Glomerular visceral epithelial cell (primary cell): Measurements from ENCODE around the gene BDP1.
"Not testable (repeated sequence)": the region's sequence is repeated elsewhere in the genome, so short reads cannot be mapped to it uniquely, and the experiment has no call there.

Source experiments
- DNase-seq: peaks from one replicate; pipeline ENCODE4 v3.0.0-alpha.2; 2016; ENCODE audit errors: extremely low spot score

The BDP1 gene

DNA sequence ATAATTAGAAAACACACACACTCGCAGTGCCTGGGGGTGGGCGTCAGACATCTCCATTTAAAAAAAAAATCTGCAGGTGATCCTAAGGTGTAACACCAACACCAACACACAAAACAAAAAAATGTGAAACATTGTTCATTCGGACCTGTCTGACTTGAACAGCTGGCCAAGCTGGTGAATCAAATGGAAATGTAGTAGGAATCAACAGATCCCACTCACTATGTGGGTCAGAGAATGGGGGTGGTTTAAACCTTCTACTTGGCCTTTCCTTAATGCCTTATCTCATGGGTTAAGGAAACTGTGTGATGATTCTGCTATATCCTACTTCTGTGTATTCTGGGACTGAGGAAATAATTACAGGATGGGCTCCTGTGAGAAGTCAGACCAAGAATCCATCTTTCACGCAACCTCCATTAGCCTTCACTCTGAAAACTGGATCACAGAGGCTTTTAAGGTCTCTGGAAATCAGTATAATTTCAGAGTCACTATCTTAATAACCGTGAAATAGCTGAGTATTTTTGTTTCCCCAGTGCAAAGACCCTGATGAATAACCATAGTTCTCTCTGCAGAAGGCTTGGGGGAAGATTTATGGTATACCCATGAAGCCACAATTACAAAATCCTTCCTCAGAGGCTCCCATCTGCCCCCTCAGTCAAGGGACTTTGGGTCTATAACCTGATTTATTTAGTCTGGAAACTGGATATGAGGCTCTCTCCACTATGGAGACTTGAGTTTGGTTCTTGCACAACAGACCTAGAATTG, 114.5 kb downstream of the BDP1 start:
- DNase-seq = no peak

DNA sequence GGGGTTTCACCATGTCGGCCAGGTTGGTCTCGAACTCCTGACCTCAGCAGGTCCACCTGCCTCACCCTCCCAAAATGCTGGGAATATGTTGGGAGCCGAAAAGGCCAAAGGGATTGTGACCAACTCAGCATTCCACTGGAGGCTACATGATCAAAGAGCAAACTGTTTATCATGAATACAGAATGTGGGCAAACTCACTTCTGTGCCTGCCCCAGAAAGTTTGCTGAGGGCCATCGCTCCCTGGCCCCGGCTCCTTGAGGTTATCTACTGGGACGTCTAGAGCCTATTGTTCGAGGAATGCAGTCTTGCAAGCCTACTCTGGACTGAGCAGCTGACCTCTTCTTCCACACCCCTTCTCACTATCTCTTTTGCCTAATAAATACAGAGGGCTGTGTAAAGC, 116.4 kb downstream of the BDP1 start:
- DNase-seq = not testable (repeated sequence)

DNA sequence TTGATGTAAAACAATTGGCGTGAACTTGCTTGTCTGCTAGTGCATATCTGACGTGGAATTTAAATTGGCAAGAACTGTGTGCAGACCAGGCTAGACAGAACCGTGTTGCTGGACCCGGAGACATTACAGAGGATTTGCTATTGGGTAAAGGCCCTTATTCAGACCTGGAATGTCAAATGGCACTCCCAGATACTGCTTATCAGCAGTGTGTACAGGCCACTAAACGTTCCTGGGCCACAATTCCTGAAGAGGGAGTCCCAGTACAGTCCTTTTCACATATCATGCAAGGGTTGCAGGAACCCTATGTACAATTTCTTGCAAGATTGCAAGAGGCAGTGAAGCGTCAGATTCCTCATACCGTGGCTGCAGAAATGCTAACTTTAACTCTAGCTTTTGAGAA, 118.1 kb downstream of the BDP1 start:
- DNase-seq = peak; percentile 12

DNA sequence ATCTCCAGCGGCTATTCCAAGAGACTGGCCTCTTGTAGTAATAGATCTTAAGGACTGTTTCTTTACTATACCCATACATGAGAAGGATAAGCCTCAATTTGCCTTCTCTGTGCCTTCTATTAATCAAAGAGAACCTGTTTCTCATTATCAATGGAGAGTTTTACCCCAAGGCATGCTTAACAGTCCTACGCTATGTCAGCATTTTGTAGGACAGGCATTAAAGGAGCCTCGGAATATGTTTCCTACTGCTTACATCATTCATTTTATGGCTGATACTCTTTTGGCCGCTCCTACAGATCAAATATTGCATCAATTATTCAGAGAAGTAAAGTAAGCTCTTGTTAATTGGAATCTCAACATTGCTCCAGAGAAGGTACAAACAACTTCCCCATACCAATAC, 120.1 kb downstream of the BDP1 start:
- DNase-seq = not testable (repeated sequence)

DNA sequence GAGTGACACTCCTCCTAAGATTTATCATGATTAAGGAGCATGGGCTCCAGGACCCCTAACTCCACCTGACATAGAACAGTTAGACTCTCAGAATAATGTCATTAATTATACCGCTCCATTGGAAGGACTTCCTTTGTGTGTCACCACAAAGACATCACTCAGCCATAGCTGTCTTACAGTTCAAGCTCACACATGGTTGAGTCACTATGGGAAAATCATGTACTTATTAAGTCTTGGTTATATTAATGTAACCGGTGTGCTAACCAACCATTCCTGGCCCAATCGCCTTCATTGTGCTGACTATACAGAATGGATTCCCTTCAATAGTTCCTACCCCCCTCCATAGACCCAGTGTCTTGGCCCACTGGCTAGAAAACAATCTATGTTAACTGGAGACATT, 120.8 kb downstream of the BDP1 start:
- DNase-seq = peak; percentile 60

DNA sequence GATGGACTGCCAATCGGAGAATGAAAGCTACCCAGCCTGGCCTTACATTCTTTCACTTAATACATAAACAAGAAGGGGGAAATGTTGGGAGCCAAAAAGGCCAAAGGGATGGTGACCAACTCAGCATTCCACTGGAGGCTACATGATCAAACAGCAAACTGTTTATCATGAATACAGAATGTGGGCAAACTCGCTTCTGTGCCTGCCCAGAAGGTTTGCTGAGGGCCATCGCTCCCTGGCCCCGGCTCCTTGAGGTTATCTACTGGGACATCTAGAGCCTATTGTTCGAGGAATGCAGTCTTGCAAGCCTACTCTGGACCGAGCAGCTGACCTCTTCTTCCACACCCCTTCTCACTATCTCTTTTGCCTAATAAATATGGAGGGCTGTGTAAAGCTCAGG, 122.4 kb downstream of the BDP1 start:
- not testable (repeated sequence) for DNase-seq

DNA sequence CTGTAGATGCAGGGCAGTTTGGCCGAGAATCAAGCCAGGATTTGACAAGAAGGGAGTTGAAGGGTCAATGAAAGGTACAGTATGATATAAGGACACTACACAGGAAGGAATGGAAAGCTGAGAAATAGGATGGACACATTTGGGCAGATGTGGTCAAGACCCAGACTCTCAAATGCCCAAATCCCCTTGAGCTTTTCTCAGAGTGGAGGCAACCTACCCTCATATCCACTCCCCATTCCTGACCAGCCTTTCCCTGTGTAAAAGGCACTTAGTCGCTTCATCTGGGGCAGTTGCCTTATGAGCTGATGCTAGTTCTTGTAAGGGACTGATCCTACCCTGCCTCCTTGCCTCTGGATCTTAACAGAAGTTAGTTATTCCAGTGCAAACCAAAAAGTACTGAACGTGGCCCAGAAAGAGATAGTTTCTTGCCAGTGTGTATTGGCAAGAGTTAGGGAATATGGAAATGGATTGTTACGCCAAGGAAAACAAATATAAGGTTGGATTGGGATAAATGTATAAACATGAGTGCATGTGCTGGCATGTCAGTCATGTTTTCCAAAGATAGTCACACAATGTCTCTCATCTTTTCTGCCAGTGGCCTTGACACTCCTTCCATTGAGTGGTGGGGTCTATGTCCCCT, 127.6 kb downstream of the BDP1 start:
- DNase-seq = no peak

DNA sequence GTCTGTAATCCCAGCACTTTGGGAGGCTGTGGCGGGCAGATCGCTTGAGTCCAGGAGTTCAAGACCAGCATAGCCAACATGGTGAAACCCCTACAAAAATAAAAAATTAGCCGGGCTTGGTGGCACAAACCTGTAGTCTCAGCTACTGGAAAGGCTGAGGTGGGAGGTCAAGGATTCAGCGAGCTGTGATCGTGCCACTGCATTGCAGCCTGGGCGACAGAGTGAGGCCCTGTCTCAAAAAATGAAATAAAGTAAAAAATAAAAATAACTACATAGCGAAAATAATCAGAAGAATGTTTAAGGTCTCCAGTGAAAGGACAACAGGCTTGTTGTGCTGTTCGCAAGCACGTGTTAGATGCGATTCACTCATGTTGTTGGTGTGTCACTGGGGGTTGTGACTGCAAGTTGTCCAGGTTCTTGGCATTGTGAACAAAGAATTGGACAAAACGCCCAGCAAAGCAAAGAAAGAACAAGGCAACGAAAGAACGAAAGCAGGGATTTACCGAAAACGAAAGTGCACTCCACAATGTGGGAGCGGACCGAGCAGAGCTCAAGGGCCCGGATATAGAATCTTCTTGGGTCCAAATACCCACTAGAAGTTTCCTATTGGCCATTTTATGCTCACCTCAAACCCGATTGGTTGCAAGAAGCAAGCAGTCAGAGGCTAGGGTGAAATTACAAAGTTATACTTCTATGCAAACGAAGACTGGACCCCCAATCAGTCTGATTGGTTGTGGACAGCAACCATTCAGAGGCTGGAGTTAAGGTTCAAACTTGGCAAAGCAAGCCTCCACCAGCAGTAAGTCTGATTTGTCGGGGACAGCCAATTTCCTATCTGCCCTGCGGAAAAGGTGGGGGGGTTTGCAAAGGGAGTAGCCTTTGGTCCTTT, 130.8 kb downstream of the BDP1 start:
- DNase-seq = no peak

DNA sequence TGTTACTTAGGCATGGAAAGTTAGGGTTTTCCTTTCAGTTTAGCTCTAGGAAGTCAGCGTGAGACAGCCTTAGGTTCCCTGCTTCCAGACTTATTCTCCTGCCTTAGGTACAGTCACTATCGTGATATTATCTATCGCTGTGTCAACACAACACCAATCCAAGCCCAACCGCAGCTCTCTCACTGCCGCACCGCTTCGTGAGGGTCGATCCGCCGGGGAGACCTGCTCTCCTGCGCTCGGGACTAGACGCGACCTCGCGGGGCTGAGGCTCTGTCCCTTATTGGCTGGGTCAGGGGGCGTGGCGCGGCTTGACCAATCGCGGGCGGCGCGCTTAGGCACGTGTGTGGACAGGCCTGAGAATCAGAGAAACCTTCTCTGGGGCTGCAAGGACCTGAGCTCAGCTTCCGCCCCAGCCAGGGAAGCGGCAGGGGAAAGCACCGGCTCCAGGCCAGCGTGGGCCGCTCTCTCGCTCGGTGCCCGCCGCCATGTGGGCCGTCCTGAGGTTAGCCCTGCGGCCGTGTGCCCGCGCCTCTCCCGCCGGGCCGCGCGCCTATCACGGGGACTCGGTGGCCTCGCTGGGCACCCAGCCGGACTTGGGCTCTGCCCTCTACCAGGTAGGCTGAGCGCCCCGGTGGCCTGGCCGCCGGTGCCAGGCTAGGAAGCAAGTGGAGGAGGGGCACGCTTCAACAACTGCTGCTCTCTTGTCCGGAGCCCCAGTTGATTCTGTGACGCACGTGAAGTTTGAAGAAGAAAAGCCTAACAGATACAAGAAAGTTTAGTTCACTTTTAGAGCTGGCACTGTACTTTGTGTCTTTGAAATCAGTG, 131.7 kb downstream of the BDP1 start, which contains the start of gene MCCC2:
Gene MCCC2, plus strand, starts transcription at position 400 of the 825 bp plus-strand sequence. Its CDS starts 86 bp downstream, at position 486.
- DNase-seq = peak; percentile 98

DNA sequence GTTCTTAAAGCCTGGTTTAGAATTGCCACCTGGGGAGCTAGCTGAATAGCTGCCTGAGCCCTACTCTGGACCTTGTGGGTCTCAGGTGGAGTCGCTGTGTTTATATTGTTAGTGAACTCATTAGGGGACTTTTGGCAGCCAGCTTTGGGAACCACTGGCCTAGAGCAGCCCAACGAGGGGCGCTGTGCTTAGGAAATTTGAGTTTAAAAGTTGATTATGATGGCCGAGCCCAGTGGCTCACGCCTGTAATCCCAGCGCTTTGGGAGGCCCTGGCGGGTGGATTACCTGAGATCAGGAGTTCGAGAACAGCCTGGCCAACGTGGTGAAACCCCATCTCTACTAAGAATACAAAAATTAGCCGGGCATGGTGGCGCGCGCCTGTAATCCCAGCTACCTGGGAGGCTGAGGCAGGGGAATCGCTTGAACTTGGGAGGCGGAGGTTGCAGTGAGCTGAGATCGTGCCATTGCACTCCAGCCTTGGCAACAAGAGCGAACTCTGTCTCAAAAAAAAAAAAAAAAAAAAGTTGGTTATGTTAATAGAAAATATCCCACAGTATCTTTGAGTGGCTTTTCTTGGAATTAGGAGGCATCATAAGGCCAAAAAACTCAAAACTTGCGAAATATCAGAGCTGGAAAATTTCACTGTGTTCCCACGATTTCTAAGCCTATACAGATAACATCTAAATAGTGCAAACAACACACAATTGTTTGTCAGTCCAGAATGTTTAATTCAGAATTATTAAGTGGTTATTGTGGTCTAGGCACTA, 132.5 kb downstream of the BDP1 start:
- DNase-seq = no peak

DNA sequence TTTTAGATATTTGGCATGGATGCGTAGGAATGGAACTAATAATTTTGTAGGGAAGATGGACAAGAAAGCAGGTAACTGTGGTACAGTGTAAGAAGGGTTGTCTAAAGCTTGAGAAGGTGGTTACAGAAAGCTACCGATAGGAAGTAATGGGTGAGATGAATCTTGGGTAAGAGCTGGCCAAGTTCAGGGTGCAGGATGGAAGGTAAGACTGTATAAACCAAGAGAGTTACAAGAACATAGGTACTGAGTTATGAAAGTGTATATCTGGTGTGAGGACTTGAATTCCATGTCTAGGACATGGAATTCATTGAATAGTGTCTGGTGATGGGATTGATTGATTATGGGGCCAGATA, 133.1 kb downstream of the BDP1 start:
- no peak for DNase-seq

DNA sequence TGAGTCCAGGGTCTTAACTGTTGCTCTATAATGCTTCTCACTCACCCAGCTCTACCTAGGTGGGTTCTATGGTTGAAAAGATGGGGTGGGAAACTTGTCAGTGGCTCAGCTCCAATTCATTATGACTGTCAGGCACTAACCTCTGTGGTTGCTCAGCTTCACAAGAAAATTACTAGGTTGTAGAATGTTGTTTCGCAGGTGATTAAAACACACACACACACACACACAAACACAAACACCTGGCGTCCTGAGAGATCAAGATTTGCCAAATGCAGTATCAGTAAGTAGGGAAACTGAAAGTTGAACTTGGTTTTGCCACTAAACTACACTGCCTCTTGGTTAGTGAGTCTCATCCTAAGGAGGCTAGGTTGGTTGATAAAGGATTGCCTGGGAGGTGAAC, 134.5 kb downstream of the BDP1 start:
- no peak for DNase-seq

DNA sequence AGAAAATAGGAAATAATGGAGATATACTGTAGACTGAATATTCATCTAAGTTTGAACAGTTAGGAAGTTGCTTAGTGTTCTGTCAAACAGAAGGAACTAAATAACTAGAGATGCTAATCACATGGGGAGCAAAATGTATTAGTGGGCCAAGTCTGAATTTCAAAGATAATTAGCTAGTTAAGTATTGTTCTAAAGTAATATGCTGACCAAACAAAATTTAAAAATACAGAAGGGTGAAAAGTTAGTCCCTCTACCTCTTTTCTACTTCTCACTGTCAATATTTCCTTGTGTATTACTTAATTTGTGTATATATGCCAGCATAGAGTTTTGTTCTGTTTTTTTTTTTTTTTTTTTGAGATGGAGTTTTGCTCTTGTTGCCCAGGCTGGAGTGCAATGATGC, 135.6 kb downstream of the BDP1 start:
- DNase-seq = no peak

DNA sequence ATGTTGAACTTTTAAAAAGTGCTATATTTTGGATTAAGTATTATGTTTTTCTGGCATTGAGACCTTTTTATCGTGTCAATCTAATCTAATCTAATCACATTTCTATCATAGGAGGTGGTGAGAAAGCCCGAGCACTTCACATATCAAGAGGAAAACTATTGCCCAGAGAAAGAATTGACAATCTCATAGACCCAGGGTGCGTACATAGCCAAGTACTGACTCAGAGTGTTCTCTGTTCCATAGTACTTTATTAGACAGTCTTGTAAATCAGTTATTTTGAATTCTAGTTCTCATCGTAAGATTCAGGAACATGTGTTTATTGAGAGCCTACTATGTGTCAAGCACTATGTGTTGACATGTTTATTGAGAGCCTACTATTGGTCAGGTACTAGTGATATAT, 140.7 kb downstream of the BDP1 start:
- no peak for DNase-seq

DNA sequence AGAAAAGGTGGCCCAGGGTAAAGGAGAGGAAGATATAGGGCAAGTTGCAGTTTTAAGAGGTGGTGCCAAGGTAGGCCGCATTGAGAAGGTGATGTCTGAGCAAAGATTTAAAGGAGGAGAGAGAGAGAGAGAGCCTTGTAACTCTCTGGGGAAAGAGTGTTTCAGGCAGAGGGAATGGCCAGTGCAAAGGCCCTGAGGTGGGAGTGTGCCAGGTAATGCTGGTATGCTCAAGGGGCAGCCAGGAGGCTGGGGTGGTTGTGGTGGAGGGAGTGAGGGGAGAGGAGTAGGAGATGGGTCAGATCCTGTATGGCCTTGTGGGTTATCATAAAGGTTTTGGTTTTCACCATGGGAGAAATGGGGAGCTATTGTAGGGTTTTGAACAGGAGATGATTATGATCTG, 141.6 kb downstream of the BDP1 start:
- DNase-seq = no peak

DNA sequence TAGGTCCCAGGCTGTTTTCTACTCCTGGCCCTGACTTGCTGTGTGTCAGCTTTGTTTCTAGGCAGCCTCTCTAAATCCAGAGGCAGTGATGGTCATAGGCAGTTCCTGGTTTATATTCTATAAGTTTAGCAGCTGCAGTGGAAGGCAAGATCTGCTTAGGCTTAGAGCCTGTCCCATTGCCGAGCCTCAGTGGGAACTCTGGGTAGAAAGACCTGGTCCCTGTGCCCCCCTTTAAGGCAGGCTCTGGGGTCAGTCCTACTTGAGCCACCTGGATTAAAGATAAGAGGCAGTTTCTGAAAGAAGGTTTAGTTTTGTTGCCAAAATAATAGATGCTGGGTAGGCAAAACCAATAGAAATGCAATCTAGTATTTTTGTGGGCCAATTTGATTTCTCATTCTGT, 145.3 kb downstream of the BDP1 start:
- DNase-seq = no peak

DNA sequence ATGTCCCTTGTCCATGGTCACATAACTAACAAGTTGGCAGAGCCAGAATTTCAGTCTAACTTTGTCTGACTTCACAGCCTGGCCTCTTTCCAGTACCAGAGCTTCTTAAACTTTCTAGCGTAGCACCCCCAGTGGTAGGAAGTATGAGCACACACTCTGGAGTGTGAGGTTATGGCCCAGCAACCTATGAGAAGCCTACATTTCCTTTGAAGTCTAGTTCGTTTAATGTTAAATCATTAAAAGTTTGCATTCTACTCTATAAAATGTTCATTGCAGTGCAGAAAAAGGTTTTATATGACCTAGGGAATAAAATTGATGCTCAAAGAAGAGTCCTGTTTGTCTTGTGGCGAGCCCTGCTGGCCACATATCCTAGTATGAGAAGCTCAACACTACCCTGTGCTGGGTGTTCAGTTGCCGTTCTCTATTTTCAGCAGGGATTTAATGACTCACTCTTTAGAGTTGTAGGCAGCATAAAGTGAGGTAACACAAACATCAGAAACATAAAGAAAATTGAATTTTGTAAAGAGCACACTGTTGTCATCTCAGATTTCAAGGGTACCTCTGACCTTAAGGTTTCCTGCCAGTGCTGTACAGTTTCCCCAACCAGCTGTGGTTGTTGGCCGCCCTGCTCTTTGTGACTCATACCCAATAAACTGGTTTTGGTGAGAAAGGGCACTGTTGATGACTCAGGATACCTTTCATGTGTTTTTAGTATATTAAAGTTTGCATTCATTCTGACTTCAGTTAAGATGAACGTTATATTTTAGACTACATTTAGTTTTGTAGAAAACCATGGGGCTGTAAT, 146.0 kb downstream of the BDP1 start:
- DNase-seq = peak; percentile 88

DNA sequence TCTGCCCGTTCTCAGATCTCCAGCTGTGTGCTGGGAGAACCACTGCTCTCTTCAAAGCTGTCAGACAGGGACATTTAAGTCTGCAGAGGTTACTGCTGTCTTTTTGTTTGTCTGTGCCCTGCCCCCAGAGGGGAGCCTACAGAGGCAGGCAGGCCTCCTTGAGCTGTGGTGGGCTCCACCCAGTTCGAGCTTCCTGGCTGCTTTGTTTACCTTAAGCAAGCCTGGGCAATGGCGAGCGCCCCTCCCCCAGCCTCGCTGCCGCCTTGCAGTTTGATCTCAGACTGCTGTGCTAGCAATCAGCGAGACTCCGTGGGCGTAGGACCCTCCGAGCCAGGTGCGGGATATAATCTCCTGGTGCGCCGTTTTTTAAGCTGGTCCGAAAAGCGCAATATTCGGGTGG, 154.5 kb downstream of the BDP1 start:
- not testable (repeated sequence) for DNase-seq

DNA sequence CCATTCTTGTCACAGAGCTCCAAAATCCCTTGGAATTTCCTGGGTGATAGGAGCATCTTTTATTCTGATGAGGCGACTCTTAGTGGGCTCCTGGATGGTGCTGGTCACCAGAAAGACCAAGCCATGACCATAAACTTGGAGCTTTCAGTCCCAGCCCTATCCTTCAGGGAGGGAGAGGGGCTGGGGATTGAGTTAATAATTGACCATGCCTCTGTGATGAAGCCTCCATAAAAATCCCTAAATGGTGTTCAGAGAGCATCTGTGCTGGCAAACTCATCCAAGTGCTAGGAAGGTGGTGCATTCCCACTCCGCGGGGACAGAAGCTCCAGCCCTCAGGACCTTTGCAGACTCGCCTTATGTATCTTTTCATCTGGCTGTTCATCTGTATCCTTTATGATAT, 160.4 kb downstream of the BDP1 start:
- no peak for DNase-seq
